Subcutaneous preadipocyte (primary cell): ENCODE measurements around the gene GAPDH. TPM values are rescaled to one million over a fixed set of nuclear protein-coding genes. Genes with fewer than 3 reads are reported as not detected.

Experiments
- small RNA-seq: library from RNA; depleted of rRNA; stranded (forward); fragments of <200 nt; gene quantifications from one replicate; pipeline ENCODE3, GENCODE V24; 2012
- total RNA-seq: library from RNA; depleted of rRNA; stranded (reverse); fragments of >200 nt; gene quantifications from 2 replicates; pipeline ENCODE4 v1.2.3, GENCODE V29; 2012

Gene GAPDH
- 8,341 and 11,860 TPM in 2 replicates for total RNA-seq

GRCh38 chr12:6533923-6534694 lies at the start of gene GAPDH:
GAPDH (plus strand) TSS chr12:6534517; CDS start chr12:6534833, 316 bp downstream.

GRCh38 chr12:6492838-6493496 lies 41.4 kb upstream of the GAPDH start, which contains the start of gene MRPL51:
MRPL51 (minus strand) TSS chr12:6493262; CDS start chr12:6493136, 126 bp downstream.

GRCh38 chr12:6493497-6494257 lies 40.6 kb upstream of the GAPDH start, which contains the start of gene NCAPD2:
NCAPD2 (plus strand) TSS chr12:6494102; CDS start chr12:6495099, 997 bp downstream.

Small RNA genes lying within 50 kb of the gene (small RNA-seq; reads per million reads assigned to genes)
- 29.6 reads per million, percentile 97 among the genes with 10 or more reads in this experiment for gene SCARNA11

Other genes with a start within 250 kb of the GAPDH start
- gene PLEKHG6, start 223.8 kb upstream of the GAPDH start, total RNA-seq = under 0.01 and 0.20 TPM in 2 replicates
- 236 and 316 TPM in 2 replicates for gene TNFRSF1A, start 192.4 kb upstream of the GAPDH start, total RNA-seq
- under 0.01 TPM in 2 replicates for gene SCNN1A, start 159.0 kb upstream of the GAPDH start, total RNA-seq
- gene LTBR, start 150.4 kb upstream of the GAPDH start, total RNA-seq = 95.6 and 108 TPM in 2 replicates
- gene CD27, start 89.6 kb upstream of the GAPDH start, total RNA-seq = not detected in 2 replicates
- gene TAPBPL, start 82.5 kb upstream of the GAPDH start, total RNA-seq = 3.9 and 6.2 TPM in 2 replicates
- 3.9 and 9.2 TPM in 2 replicates for gene VAMP1, start 63.8 kb upstream of the GAPDH start, total RNA-seq
- 75.3 and 87.5 TPM in 2 replicates for gene MRPL51, start 41.3 kb upstream of the GAPDH start, total RNA-seq
- gene NCAPD2, start 40.4 kb upstream of the GAPDH start, total RNA-seq = 70.9 and 92.9 TPM in 2 replicates
- gene IFFO1, start 21.5 kb downstream of the GAPDH start, total RNA-seq = 11.0 and 14.5 TPM in 2 replicates
- gene NOP2, start 33.8 kb downstream of the GAPDH start, total RNA-seq = 22.4 and 33.8 TPM in 2 replicates
- 165 and 208 TPM in 2 replicates for gene CHD4, start 72.9 kb downstream of the GAPDH start, total RNA-seq
- gene LPAR5, start 101.4 kb downstream of the GAPDH start, total RNA-seq = not detected in 2 replicates
- 0.78 and 1.1 TPM in 2 replicates for gene ACRBP, start 112.9 kb downstream of the GAPDH start, total RNA-seq
- gene ING4, start 128.6 kb downstream of the GAPDH start, total RNA-seq = 13.5 and 21.7 TPM in 2 replicates
- gene ZNF384, start 154.9 kb downstream of the GAPDH start, total RNA-seq = 16.9 and 17.8 TPM in 2 replicates
- gene PIANP, start 166.3 kb downstream of the GAPDH start, total RNA-seq = under 0.01 TPM in 1 of 2 replicates, not detected in the other
- 97.4 TPM in 2 replicates for gene COPS7A, start 189.5 kb downstream of the GAPDH start, total RNA-seq
- 133 and 141 TPM in 2 replicates for gene MLF2, start 218.6 kb downstream of the GAPDH start, total RNA-seq
- gene PTMS, start 231.8 kb downstream of the GAPDH start, total RNA-seq = 62.9 and 72.0 TPM in 2 replicates
- not detected in 2 replicates for gene LAG3, start 238.0 kb downstream of the GAPDH start, total RNA-seq